Suppressor macrophage treated with lipopolysaccharide for 4 hours (primary cell): ENCODE data around the gene BCL10.

Experiments
- DNase-seq: peaks from one replicate; pipeline ENCODE4 v3.0.0-alpha.2; 2020

The BCL10 gene

DNA sequence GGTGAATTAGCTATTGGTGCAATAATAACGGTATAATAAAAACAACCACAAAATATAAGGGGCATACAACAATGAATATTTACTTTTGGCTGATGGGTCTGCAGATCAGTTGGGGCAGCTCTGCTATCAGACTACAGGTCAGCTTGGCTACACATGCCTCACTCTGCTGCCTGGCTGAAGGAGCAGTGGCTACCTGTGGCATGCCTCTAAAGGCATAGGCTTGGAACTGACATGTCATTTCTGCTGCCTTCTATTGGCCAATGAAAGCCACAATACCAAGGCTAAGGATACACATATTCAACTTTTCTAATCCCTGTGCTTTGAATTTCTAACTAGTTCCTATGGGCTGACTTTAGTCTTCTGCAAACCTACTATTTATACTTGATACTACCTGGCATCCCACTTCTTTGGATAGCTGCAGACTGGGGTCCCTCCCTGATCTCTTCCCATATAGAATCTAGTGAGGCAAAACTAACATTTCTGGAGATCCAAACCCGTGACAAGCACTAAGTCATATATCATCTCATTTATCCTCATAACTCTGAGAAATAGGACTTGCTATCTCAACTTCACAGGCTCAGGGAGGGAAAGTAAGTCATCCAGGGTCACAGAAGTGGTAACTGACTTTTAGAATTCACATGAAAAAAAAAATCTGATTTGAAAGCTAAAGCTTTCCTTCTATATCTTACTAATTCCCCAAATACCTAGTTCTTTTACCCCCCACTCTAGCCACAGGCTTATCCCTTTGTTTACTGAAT, 56.4 kb downstream of the BCL10 start:
- DNase-seq: no peak

DNA sequence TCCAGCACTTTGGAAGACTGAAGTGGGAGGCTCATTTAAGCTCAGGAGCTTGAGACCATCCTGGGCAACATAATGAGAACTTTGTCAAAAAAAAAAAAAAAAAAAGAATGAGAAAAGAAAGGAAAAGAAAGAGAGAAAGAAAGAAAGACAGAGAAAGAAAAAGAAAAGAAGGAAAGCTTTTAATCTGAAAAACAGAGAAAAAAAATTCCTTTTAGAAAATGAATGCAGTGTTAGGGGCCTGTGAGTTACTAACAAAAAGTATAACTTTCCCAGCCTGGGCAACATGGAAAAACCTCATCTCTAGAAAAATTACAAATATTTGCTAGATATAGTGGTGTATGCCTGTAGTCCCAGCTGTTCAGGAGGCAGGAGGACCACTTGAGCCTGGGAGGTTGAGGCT, 59.7 kb downstream of the BCL10 start:
- DNase-seq: no peak
